Activated CD8-positive, alpha-beta T cell treated with anti-CD3 and anti-CD28 coated beads for 36 hours (primary cell): Measurements from ENCODE around the gene NEUROG3. TPM values are rescaled to one million over a fixed set of nuclear protein-coding genes. Genes with fewer than 3 reads are reported as not detected.
"Not testable (repeated sequence)": the region's sequence is repeated elsewhere in the genome, so short reads cannot be mapped to it uniquely, and the experiment has no call there.

Experiments
- ATAC-seq: fragments of 200-7000 bp; cut with Tn5 transposase; one replicate; pipeline ENCODE4 v1.10.0; 2021; ENCODE audit warnings: mild to moderate bottlenecking, moderate library complexity
- CTCF ChIA-PET: fragments of 350-600 bp; sonication (Branson Sonifier 250); formaldehyde crosslinking; loops from one replicate; lab custom pipeline; 2021; ENCODE audit warnings: antibody characterized with exemption; lab: Charles Lee
- POLR2A ChIA-PET: fragments of 350-600 bp; sonication (Branson Sonifier 250); formaldehyde crosslinking; loops from one replicate; lab custom pipeline; 2021; ENCODE audit warnings: antibody characterized with exemption; lab: Charles Lee
- DNase-seq: peaks from one replicate; pipeline ENCODE4 v3.0.0-alpha.2; 2020
- H3K27ac Mint-ChIP-seq: one replicate; pipeline ENCODE4 v1.8.0; 2021; ENCODE audit warnings: mild to moderate bottlenecking, mixed read lengths
- H3K27me3 Mint-ChIP-seq: one replicate; pipeline ENCODE4 v1.8.0; 2021; ENCODE audit warnings: mixed read lengths
- H3K36me3 Mint-ChIP-seq: one replicate; pipeline ENCODE4 v1.8.0; 2021; ENCODE audit warnings: low read depth, mixed read lengths
- H3K4me1 Mint-ChIP-seq: one replicate; pipeline ENCODE4 v1.8.0; 2021; ENCODE audit warnings: low read depth, mixed read lengths
- H3K4me3 Mint-ChIP-seq: one replicate; pipeline ENCODE4 v1.8.0; 2021; ENCODE audit warnings: mild to moderate bottlenecking, moderate library complexity, mixed read lengths
- H3K9me3 Mint-ChIP-seq: one replicate; pipeline ENCODE4 v1.8.0; 2021; ENCODE audit warnings: mixed read lengths
- CTCF ChIP-seq: fragments of 200-600 bp; IDR thresholded peaks from one replicate; pipeline ENCODE4 v1.8.0; 2022; ENCODE audit warnings: antibody characterized with exemption, mild to moderate bottlenecking
- intact Hi-C: fragments of 100-400 bp; cut with micrococcal nuclease; formaldehyde crosslinking; loops from one replicate; pipeline ENCODE4 v1.10.0; 2022
- total RNA-seq, 2 experiments: library from RNA; stranded (reverse); gene quantifications; one replicate each; pipeline ENCODE4 v1.2.3, GENCODE V29; 2021

NEUROG3 gene
- total RNA-seq, 2 experiments from 2014 or later = 1.3 to 2.3 TPM

GRCh38 chr10:69552268-69552667, 21.0 kb downstream of the NEUROG3 start:
- ATAC-seq (no peak), DNase-seq (no peak)
- Mint-ChIP-seq H3K36me3 (peaks cover 2% of the 10 kb centered on the region), H3K4me1 (no peaks in the 10 kb centered on the region), H3K27ac (no peak overlapping the region), H3K4me3 (no peak overlapping the region), H3K27me3 (peaks cover 3% of the 10 kb centered on the region), H3K9me3 (peaks cover 22% of the 10 kb centered on the region)
- no peak for TF ChIP-seq CTCF
- ChIA-PET POLR2A (no interaction called here), CTCF (interaction anchor here (1.1 kb wide), 1 partner anchor 92 kb away, joined by 3 read pairs; no protein-coding TSS in a partner anchor)
- intact Hi-C loops = no loop called here

GRCh38 chr10:69549959-69550358, 23.3 kb downstream of the NEUROG3 start:
- ChIA-PET CTCF (no interaction called here), POLR2A (no interaction called here)
- no peak for TF ChIP-seq CTCF
- intact Hi-C loops = no loop called here
- no peak overlapping the region for H3K27ac Mint-ChIP-seq
- H3K27me3 Mint-ChIP-seq = peaks cover 4% of the 10 kb centered on the region
- peaks cover 2% of the 10 kb centered on the region for H3K36me3 Mint-ChIP-seq
- H3K4me1 Mint-ChIP-seq = no peaks in the 10 kb centered on the region
- H3K4me3 Mint-ChIP-seq = no peak overlapping the region
- H3K9me3 Mint-ChIP-seq = peaks cover 22% of the 10 kb centered on the region
- DNase-seq (no peak), ATAC-seq (no peak)

GRCh38 chr10:69541463-69541862, 31.8 kb downstream of the NEUROG3 start:
- no peak for ATAC-seq
- intact Hi-C loops = no loop called here
- Mint-ChIP-seq H3K4me3 (no peak overlapping the region), H3K4me1 (no peaks in the 10 kb centered on the region), H3K27me3 (peaks cover 3% of the 10 kb centered on the region), H3K36me3 (no peaks in the 10 kb centered on the region), H3K27ac (no peak overlapping the region), H3K9me3 (peaks cover 4% of the 10 kb centered on the region)
- no peak for TF ChIP-seq CTCF
- POLR2A ChIA-PET = no interaction called here
- CTCF ChIA-PET = interaction anchor here (1.2 kb wide), 1 partner anchor 26 kb away, joined by 3 read pairs; no protein-coding TSS in a partner anchor
- DNase-seq = no peak

GRCh38 chr10:69538461-69538860, 34.8 kb downstream of the NEUROG3 start:
- ATAC-seq (no peak), DNase-seq (no peak)
- ChIA-PET POLR2A (no interaction called here), CTCF (no interaction called here)
- H3K4me1 Mint-ChIP-seq = no peaks in the 10 kb centered on the region
- H3K4me3 Mint-ChIP-seq = no peak overlapping the region
- no peak overlapping the region for H3K27ac Mint-ChIP-seq
- peaks cover 1% of the 10 kb centered on the region for H3K27me3 Mint-ChIP-seq
- TF ChIP-seq CTCF = no peak
- H3K36me3 Mint-ChIP-seq = no peaks in the 10 kb centered on the region
- peaks cover 4% of the 10 kb centered on the region for H3K9me3 Mint-ChIP-seq
- intact Hi-C loops = no loop called here

- intact Hi-C loops = no loop called here
- ChIA-PET CTCF (no interaction called here), POLR2A (no interaction called here)
- Mint-ChIP-seq H3K36me3 (no peaks in the 10 kb centered on the region), H3K27ac (no peak overlapping the region), H3K4me3 (no peak overlapping the region), H3K9me3 (peaks cover 6% of the 10 kb centered on the region), H3K27me3 (peaks cover 7% of the 10 kb centered on the region), H3K4me1 (no peaks in the 10 kb centered on the region)
- ATAC-seq (no peak), DNase-seq (no peak)
- no peak for TF ChIP-seq CTCF
Observed at GRCh38 chr10:69537449-69537848, 35.8 kb downstream of the NEUROG3 start.

GRCh38 chr10:69536521-69536920, 36.7 kb downstream of the NEUROG3 start:
- peaks cover 12% of the 10 kb centered on the region for H3K27me3 Mint-ChIP-seq
- DNase-seq, H3K36me3 Mint-ChIP-seq, POLR2A ChIA-PET, H3K9me3 Mint-ChIP-seq, H3K27ac Mint-ChIP-seq, intact Hi-C loops, CTCF ChIA-PET, ATAC-seq, H3K4me1 Mint-ChIP-seq, H3K4me3 Mint-ChIP-seq: not testable (repeated sequence)
